K562 treated with DMSO at 1 percent for 4 hours (cell line): ENCODE measurements around the gene CCDC186. TPM values are rescaled to one million over a fixed set of nuclear protein-coding genes. Genes with fewer than 3 reads are reported as not detected.

Experiments used
- total RNA-seq: library from RNA; unstranded; fragments of 300-600 nt; gene quantifications from 2 replicates; pipeline ENCODE4 v1.2.3, GENCODE V29; 2022; ENCODE audit not compliant: insufficient read depth

Gene CCDC186
- total RNA-seq: 2.7 and 7.9 TPM in 2 replicates

GRCh38 chr10:114173921-114174694 lies at the start of gene CCDC186:
Gene CCDC186, minus strand, starts transcription at chr10:114174203. Its CDS starts 10,935 bp downstream, at chr10:114163268.

GRCh38 chr10:114179148-114179547 lies 5.1 kb upstream of the CCDC186 start, which contains the start of gene TDRD1:
Gene TDRD1, plus strand, starts transcription at chr10:114179353. Its CDS starts 8,479 bp downstream, at chr10:114187832.

Other genes with a start within 250 kb of the CCDC186 start
- gene ADRB1, start 130.3 kb downstream of the CCDC186 start, total RNA-seq: not detected in 2 replicates
- gene TDRD1, start 5.2 kb upstream of the CCDC186 start, total RNA-seq: not detected in 2 replicates
- not detected in 2 replicates for gene VWA2, start 65.1 kb upstream of the CCDC186 start, total RNA-seq
- gene AFAP1L2, start 230.3 kb upstream of the CCDC186 start, total RNA-seq: not detected in 2 replicates